Body of pancreas (tissue), 4 donors: ENCODE measurements around the gene CAMTA1. TPM values are rescaled to one million over a fixed set of nuclear protein-coding genes. Genes with fewer than 3 reads are reported as not detected.

Source experiments
- ATAC-seq: fragments of 150-250 bp; one replicate; pipeline ENCODE4 v1.9.1; 2016
- DNase-seq, 4 donors: peaks; one replicate each; pipeline ENCODE4 v3.0.0-alpha.2; 2019
- H3K27ac ChIP-seq, 4 donors: fragments of 200-600 bp; sonication (generic); 1 replicate in 3 of 4; 2 replicates in 1 of 4; pipeline versions ENCODE4 v1.5.1 to v1.6.1; 2016 to 2019; ENCODE audit warnings: mild to moderate bottlenecking in 1 of 4, mixed read lengths in 1 of 4, moderate library complexity in 1 of 4
- H3K27me3 ChIP-seq, 2 donors: fragments of 200-600 bp; sonication (generic); one replicate each; pipeline ENCODE4 v1.6.0; 2016; ENCODE audit warnings: mild to moderate bottlenecking in 1 of 2
- H3K36me3 ChIP-seq, 2 donors: fragments of 200-600 bp; sonication (generic); replicated peaks in 1 of 2; 2 replicates each; pipeline ENCODE4 v1.5.1; 2016; ENCODE audit warnings: low read depth in 2 of 2; ENCODE audit not compliant: insufficient read depth in 1 of 2
- H3K4me1 ChIP-seq: fragments of 200-600 bp; sonication (generic); one replicate; pipeline ENCODE4 v1.6.0; 2016
- H3K4me3 ChIP-seq, 2 donors: fragments of 200-600 bp; sonication (generic); 1 replicate in 1 of 2; 2 replicates in 1 of 2; pipeline ENCODE4 v1.5.1; 2016 to 2019
- H3K9me3 ChIP-seq, 3 donors: fragments of 200-600 bp; sonication (generic); 1 replicate in 2 of 3; 2 replicates in 1 of 3; pipeline ENCODE4 v1.5.1; 2016
- CTCF ChIP-seq, 7 experiments: fragments of 450-650 bp in 4 of 7; fragments of 200-600 bp in 3 of 7; sonication (generic) in 3 of 7; IDR thresholded peaks; one replicate each; pipeline ENCODE4 v1.5.1; 2016 to 2019; ENCODE audit warnings: antibody characterized with exemption in 7 of 7
- POLR2A ChIP-seq, 3 donors: fragments of 450-650 bp; IDR thresholded peaks; one replicate each; pipeline ENCODE4 v1.6.1; 2016; ENCODE audit warnings: antibody characterized with exemption in 3 of 3, mild to moderate bottlenecking in 2 of 3
- WGBS, 2 donors: methylation state at CpG; one replicate each; pipeline ENCODE4 v1.1.5; 2017; 5-methylcytosine and 5-hydroxymethylcytosine counted together
- intact Hi-C: fragments of 100-400 bp; cut with DNase I; formaldehyde crosslinking; loops from one replicate; pipeline ENCODE4 v1.15.1; 2023
- total RNA-seq, 2 donors: library from RNA; depleted of rRNA; stranded (reverse); fragments of >200 nt; gene quantifications; one replicate each; pipeline ENCODE4 v1.1.0, GENCODE V29; 2016

Gene CAMTA1
- total RNA-seq, 2 donors from 2014 or later = 36.3 to 59.7 TPM

GRCh38 chr1:7476861-7477547 is 691.8 kb downstream of the CAMTA1 start:
- WGBS, 2 donors = 64 to 67% methylated on average over 16 to 17 of the region's 17 CpGs
- H3K9me3 ChIP-seq = no peaks in the 10 kb centered on the region
- no peak overlapping the region for H3K4me3 ChIP-seq
- intact Hi-C loops = no loop called here
- no peaks in the 10 kb centered on the region for H3K27me3 ChIP-seq
- DNase-seq (no peak), ATAC-seq (peak; percentile 38)
- H3K36me3 ChIP-seq = no peaks in the 10 kb centered on the region
- H3K27ac ChIP-seq = no peak overlapping the region
- H3K4me1 ChIP-seq = no peaks in the 10 kb centered on the region
- TF ChIP-seq CTCF (IDR thresholded peaks at IDR 0.05) (no peak), POLR2A (IDR thresholded peaks at IDR 0.05) (no peak)

GRCh38 chr1:7477593-7477992 is 692.3 kb downstream of the CAMTA1 start:
- Histone ChIP-seq H3K36me3 (no peaks in the 10 kb centered on the region), H3K27me3 (no peaks in the 10 kb centered on the region), H3K9me3 (no peaks in the 10 kb centered on the region), H3K4me1 (no peaks in the 10 kb centered on the region), H3K4me3 (no peak overlapping the region), H3K27ac (no peak overlapping the region)
- 75 to 77% methylated on average over 12 of the region's 12 CpGs for WGBS, 2 donors
- DNase-seq (no peak), ATAC-seq (no peak)
- intact Hi-C loops = no loop called here
- TF ChIP-seq CTCF (IDR thresholded peaks at IDR 0.05) (no peak), POLR2A (IDR thresholded peaks at IDR 0.05) (no peak)

- no peak for ATAC-seq
- intact Hi-C loops = no loop called here
- Histone ChIP-seq H3K27ac (peak overlapping the region in 1 of 4 donors; percentile 13), H3K27me3 (no peaks in the 10 kb centered on the region), H3K36me3 (no peaks in the 10 kb centered on the region), H3K4me1 (no peaks in the 10 kb centered on the region), H3K9me3 (no peaks in the 10 kb centered on the region), H3K4me3 (no peak overlapping the region)
- WGBS, 2 donors = 45 to 63% methylated on average over 13 of the region's 13 CpGs
- TF ChIP-seq POLR2A (IDR thresholded peaks at IDR 0.05) (no peak), CTCF (IDR thresholded peaks at IDR 0.05) (no peak)
- no peak for DNase-seq
Observed at GRCh38 chr1:7478142-7478790, 693.0 kb downstream of the CAMTA1 start.

- intact Hi-C loops = no loop called here
- ATAC-seq = peak; percentile 55
- peak; percentile 45 to 75 (median 56) for DNase-seq
Observed at GRCh38 chr1:7478809-7479499, 693.7 kb downstream of the CAMTA1 start.

More at GRCh38 chr1:7478809-7479499, 693.7 kb downstream of the CAMTA1 start:
- Histone ChIP-seq H3K27ac (peak overlapping the region in 1 of 4 donors; percentile 13), H3K4me1 (no peaks in the 10 kb centered on the region), H3K27me3 (no peaks in the 10 kb centered on the region), H3K9me3 (no peaks in the 10 kb centered on the region), H3K36me3 (no peaks in the 10 kb centered on the region), H3K4me3 (no peak overlapping the region)
- TF ChIP-seq CTCF (IDR thresholded peaks at IDR 0.05) (no peak), POLR2A (IDR thresholded peaks at IDR 0.05) (no peak)
- 42 to 43% methylated on average over 12 to 14 of the region's 14 CpGs for WGBS, 2 donors
